IPS-NIHi7 (cell line): Measurements from ENCODE around the gene MGAT3.

Source experiments
- DNase-seq: peaks from one replicate; pipeline ENCODE4 v3.0.0; 2012; ENCODE audit warnings: mixed read lengths; ENCODE audit errors: extremely low spot score

The MGAT3 gene

DNA sequence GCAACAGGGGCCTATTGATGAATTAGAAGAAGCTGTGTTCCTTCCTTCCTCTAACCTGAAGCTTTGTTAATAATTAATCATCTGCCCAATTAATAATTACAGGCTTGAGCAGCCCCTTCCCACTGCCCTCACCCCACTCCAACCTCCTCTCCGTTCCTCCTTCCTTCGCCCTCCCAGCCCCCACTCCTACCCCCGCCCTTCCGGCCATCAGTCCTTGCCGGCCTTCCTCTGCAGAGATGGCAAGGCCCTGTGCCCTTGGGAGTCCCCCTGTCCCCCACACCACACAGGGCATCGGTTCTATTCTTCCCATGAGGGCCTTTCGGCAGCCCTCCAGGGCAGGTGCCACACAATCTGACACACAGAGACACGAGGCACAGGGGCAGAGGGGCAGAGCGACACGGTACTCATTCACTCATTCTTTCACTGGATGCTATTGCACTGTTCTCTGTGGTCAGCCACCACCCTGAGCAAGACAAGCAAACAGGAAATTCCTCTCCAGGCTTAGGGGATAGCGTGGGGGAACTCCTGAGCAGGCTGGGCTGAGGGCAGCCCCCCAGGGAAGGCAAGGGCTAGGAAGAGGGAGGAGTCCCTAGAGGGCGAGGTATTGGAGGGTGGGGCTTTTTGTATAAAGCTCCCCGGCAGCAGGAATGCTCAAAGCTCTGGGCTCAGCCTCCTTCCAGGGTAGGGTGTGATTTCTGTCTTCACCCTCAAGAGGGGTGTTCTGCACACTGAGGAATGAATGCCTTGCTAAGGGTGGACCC lies 14.7 kb downstream of the MGAT3 start:
- peak; percentile 40 for DNase-seq

- DNase-seq: no peak
These were observed 16.1 kb downstream of the MGAT3 start for GRCh38 chr22:39472570-39473556.

DNA sequence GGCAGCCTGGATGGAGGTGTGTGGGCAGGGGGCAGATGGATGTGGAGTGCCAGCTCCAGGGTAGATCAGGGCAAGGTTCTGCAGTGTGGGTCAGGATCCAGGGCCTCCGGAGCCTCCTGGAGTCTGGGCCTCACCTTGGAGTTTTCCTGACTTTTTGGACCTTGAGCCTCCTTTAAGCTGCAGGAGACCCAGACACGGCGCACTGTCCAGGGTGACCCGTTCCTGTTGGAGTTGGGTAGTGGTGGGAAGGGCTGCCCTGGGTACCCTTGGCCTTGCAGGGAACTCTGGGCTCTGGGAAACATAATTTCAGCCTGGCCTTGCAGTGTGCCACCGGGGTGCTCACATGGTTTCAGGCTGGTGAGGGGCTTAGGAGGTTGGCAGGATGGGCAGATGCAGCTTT lies 17.0 kb downstream of the MGAT3 start:
- no peak for DNase-seq

DNA sequence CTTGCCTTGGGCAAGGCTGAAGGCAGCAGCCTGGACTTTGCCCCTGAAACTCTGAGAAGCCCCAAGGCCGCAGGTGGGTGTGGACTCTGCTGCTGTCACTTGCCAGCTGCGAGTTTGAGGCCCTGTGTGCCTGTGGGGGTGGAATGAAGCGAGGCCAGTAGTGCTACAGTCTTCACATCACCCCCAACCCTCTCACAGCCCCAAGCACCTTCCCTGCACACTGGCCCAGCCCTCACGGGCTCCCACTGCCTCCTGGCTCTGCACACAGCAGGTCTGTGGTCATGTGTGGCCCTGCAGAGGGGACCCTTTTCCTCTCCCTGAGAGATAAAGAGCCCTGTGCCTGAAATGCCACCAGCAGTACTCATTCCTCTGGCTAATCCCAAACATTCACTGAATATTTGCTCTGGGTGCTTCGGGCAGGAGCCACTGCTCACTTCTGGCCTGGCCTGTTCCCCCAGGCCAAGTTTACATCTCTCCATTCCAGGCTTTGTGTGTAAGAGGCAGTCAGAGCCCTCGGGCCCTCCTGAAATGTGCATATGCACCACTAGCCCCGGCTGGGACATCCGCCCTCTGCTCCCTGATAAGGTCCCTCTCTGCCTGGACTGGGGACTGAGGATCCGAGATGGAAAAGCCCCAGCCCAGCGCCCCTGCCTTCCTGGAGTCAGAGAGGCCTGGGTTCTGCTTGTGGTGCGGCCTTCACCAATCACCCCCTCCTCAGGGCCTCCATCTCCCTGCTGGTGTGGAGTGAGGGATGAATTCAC lies 17.7 kb downstream of the MGAT3 start:
- peak; percentile 78 for DNase-seq

- no peak for DNase-seq
These were observed 18.5 kb downstream of the MGAT3 start for GRCh38 chr22:39475337-39475736.

- no peak for DNase-seq
These were observed 19.1 kb downstream of the MGAT3 start for GRCh38 chr22:39475902-39476301.

DNA sequence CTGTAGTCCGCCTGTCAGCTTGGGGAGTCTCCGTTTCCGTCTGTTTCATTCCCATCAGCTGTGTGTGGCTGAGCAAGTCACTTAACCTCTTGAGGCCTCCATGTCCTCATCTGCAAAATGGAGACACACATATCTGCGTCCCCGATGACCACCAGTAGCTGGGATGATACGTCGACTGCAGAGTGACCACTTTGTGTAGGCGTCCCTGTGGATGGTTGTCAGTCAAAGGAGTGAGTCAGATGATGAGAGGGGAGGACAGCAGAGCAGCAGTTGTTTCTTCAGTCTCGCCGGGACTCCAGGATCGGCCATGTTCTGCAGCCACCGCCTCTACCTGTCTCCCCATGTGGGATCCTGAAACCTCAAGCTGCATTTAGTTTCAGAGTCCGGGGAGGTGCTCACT lies 19.9 kb downstream of the MGAT3 start:
- DNase-seq: no peak

DNA sequence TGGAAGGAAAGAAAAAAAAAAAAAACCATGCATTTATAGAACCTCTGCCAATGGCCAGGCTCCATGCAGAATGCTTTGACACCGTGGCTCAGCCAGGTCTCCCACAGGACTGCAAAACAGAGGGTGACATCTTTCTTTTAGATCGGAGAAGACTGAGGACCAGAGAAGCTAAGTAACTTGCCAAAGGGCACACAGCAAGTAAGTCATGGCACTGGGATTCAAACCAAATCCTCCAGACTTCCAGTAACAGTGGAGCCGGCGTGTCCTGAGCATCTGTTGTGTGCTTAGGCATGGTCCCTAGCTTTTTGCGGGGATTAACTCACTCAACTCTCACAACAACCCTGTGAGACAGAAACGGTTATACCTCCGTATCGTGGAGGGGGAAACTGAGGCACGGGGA lies 20.7 kb downstream of the MGAT3 start:
- no peak for DNase-seq

DNA sequence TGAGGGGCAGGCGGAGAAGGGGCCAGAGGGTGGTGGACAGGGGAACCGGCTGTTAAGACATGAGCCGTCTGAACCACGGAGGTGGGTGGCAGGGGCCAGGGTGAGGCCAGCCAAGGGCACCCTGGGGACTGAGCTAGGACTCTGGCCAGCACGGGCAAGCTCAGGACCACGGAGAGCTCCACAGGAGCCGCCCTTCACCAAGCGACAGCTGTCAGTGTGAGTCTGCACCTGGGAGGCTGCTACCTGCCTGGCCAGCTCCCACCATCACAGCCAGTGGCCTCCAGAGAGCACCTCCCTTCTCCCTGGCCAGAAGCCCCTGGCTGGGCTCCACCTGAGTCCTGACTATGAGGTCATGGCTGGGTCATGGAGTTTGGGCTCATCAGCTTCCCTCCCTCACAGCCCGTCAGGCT lies 21.6 kb downstream of the MGAT3 start:
- DNase-seq: peak; percentile 81

GRCh38 chr22:39479254-39479653 lies 22.4 kb downstream of the MGAT3 start:
- DNase-seq: no peak

DNA sequence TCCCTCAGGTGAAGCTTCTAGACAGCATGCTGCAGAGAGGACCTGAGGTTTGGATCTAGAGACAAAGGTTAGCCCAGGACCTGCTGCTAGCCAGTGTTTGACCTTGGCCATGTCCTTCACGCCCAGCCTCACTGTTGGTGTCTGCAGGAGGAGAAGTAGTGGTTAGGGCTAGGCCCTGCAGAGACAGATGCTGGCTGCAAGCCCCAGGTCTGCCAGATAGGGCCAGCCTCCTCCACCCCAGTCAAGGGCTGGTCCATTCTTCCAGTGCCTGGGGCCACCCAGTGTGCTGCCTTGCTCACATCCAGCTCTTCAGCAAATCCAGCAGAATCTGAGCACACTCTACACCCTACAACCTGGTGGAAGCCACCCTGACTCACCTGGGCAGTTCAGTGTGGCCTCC lies 23.7 kb downstream of the MGAT3 start:
- DNase-seq: no peak

- DNase-seq: no peak
These were observed 24.2 kb downstream of the MGAT3 start for GRCh38 chr22:39481054-39481453.

DNA sequence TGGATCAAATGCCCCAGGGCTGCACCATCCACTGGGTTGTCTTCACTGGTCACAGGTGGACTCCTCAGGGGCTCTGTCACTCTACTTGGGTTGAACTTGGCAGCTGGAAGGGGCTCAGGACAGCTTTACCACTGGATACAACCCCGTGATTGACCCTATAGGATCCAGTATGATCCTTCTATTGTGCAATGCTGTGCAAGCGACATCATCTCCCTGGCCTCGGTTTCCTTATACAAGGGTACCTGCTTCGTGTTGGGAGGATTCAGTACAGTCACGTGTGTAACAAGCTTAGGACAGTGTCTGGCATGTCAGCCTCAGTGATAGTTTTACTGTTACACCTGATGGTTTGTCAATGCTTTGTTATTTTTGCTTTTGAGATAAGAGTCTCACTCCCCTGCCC lies 24.8 kb downstream of the MGAT3 start:
- DNase-seq: no peak

DNA sequence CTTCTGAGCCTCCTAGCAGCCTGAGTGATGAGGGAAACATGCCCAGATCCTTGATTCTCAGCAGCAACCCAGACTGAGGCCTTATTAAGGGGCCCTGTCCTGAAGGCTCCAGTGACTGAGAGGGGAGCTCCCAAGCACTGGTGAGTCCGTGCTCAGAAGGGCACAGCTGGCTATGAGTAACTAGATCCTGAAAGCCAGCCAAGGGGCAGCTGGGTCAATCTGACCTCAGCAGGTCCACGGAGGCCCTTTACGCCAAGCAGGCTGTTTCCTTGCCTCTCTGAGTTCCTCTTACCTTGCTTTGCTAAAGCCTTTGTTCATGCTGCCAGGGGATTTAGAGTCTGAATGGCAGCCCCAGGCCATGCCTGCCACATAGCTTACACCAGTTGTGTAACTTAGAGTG lies 26.0 kb downstream of the MGAT3 start:
- DNase-seq: no peak

DNA sequence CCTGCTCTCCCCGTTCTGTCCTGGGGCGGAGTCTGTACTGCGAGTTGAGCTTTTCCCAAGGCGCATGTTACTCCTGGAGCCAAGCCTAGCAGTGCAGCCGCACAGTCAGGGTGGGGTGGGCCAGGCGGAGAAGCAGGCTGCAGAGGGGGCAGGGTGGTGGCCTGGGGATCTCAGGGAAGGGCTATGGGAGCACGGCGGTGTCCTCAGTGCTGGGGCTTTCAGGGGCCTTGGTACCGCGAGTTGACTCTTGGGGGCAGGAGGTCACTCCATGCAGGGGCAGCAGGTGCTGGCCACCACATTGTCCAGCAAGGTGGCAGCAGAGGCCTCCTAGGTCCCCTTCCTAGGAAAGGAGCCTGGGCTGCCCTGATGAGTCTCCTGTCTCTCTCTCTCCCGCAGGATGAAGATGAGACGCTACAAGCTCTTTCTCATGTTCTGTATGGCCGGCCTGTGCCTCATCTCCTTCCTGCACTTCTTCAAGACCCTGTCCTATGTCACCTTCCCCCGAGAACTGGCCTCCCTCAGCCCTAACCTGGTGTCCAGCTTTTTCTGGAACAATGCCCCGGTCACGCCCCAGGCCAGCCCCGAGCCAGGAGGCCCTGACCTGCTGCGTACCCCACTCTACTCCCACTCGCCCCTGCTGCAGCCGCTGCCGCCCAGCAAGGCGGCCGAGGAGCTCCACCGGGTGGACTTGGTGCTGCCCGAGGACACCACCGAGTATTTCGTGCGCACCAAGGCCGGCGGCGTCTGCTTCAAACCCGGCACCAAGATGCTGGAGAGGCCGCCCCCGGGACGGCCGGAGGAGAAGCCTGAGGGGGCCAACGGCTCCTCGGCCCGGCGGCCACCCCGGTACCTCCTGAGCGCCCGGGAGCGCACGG lies 30.4 kb downstream of the MGAT3 start:
- DNase-seq: peak; percentile 9

DNA sequence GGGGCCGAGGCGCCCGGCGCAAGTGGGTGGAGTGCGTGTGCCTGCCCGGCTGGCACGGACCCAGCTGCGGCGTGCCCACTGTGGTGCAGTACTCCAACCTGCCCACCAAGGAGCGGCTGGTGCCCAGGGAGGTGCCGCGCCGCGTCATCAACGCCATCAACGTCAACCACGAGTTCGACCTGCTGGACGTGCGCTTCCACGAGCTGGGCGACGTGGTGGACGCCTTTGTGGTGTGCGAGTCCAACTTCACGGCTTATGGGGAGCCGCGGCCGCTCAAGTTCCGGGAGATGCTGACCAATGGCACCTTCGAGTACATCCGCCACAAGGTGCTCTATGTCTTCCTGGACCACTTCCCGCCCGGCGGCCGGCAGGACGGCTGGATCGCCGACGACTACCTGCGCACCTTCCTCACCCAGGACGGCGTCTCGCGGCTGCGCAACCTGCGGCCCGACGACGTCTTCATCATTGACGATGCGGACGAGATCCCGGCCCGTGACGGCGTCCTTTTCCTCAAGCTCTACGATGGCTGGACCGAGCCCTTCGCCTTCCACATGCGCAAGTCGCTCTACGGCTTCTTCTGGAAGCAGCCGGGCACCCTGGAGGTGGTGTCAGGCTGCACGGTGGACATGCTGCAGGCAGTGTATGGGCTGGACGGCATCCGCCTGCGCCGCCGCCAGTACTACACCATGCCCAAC lies 31.2 kb downstream of the MGAT3 start:
- DNase-seq: no peak

GRCh38 chr22:39488563-39489083 lies 31.8 kb downstream of the MGAT3 start:
- DNase-seq: no peak

- peak; percentile 8 for DNase-seq
These were observed 32.6 kb downstream of the MGAT3 start for GRCh38 chr22:39489094-39490068.
